HG02981 (cell line): ENCODE results near the gene AGAP1.

Experiments
- ATAC-seq: cut with Tn5 transposase; IDR thresholded peaks from one replicate; pipeline ENCODE4 v1.9.1; 2021; ENCODE audit warnings: mild to moderate bottlenecking, moderate library complexity; ENCODE audit not compliant: unreplicated experiment

Gene AGAP1

GRCh38 chr2:235831755-235832154 is 337.9 kb downstream of the AGAP1 start:
- no peak for ATAC-seq

DNA sequence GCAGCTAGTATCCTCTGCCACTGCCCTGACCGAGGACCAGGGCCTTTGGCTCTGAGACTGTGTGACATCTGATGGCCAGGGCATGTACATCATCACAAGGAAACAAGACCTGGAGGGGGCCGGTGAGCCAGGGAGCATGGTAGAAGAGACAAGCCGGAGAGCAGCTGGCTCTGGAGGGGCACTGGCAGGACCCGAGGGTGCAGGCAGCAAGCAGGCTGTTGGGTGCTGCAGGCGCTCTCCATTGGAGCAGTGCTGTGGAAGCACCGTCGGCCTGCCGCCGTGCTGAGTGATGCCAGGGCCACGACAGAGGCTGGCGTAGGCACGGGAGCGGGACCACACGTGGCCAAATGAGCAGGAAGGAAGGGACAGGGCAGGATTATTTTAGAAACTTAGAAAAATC is 339.1 kb downstream of the AGAP1 start:
- no peak for ATAC-seq

DNA sequence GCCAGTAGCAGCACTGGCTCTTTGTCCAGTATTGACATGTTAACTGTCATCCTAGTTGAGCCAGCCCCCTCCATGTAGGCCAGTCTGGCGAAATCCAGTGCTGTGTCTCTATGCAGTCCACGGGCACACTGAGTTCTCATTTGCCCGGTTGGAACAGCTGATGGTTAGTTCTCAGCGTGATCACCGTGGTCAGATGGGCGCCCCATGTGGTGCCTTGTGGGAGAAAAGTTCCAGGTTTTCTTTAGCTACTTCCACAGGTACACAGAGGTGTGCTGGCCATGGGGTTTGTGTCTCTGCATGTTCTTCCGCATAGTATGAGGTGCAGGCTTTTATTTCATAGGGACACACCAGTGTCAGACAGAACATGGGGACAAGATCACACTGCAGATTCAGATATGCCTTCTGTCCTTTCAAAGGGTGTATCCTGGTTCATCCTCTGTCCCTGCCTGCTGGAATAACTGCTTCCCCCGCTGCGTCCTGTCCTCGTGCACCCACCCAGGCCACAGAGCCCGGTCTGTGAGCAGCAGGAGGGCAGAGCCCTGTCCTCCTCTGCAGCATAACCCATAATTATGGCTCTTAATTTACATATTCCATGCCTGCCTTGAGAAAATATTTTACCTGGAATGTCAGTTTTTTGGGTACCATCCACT is 340.3 kb downstream of the AGAP1 start:
- no peak for ATAC-seq

- no peak for ATAC-seq
These were observed 340.9 kb downstream of the AGAP1 start for GRCh38 chr2:235834781-235835180.

DNA sequence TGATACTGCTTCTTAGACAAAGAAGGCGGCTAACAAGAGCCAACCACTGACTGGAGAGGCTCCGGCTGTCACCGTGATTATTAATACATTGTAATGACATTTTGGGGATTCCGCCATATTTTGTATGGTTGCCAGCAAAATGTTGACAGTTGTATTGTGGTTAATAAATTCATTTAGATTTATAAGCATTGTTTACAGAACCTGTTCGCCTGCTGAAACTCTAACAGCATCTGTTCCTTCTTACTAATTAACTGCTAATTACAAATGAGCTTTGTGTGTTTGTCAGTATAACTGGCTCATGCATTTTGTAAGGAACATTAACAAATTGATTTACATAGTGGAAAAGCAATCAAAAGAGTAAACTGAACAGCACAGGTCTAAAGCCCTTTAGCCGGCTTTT is 342.0 kb downstream of the AGAP1 start:
- no peak for ATAC-seq

GRCh38 chr2:235836491-235836911 is 342.7 kb downstream of the AGAP1 start:
- ATAC-seq: no peak

GRCh38 chr2:235839226-235839625 is 345.4 kb downstream of the AGAP1 start:
- no peak for ATAC-seq

DNA sequence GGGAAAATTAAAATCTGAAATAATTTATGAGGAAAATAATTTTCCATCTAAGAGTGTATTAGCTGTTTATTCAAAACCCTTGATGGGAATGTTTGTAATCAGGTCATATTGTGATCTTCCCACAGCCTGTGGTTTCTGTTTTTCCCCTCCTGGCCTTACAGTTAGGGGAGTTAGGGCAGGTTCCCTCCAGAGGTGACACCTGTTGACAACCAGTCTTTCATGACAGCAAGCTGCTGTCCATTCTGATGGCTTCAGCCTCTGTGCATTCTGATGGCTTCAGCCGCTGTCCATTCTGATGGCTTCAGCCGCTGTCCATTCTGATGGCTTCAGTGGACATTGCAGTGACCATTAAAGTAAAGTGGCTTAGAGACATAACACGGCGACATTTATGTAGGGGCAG is 346.1 kb downstream of the AGAP1 start:
- ATAC-seq: no peak

GRCh38 chr2:235841863-235842262 is 348.0 kb downstream of the AGAP1 start:
- no peak for ATAC-seq

DNA sequence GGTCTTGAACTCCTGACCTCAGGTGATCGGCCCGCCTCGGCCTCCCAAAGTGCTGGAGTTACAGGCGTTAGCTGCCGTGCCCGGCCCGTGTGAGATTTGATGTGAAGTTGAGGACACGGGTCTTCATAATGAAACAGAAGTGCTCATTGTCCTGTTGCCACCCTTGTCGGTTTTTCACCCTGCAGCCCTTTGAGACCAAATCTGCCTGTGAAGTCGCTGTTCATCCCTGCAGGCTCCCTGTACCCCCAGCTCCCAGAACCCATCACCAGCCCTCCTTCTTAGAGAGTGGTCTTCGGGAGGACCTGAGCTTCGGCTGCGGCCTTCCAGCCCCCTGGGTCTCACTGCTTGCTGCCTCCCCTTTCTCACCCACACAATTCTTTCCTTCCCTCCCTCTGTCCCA is 349.1 kb downstream of the AGAP1 start:
- no peak for ATAC-seq

- no peak for ATAC-seq
These were observed 349.9 kb downstream of the AGAP1 start for GRCh38 chr2:235843591-235844395.

- ATAC-seq: no peak
These were observed 350.7 kb downstream of the AGAP1 start for GRCh38 chr2:235844561-235844960.

GRCh38 chr2:235845245-235845644 is 351.4 kb downstream of the AGAP1 start:
- no peak for ATAC-seq

GRCh38 chr2:235847576-235847975 is 353.7 kb downstream of the AGAP1 start:
- ATAC-seq: no peak

DNA sequence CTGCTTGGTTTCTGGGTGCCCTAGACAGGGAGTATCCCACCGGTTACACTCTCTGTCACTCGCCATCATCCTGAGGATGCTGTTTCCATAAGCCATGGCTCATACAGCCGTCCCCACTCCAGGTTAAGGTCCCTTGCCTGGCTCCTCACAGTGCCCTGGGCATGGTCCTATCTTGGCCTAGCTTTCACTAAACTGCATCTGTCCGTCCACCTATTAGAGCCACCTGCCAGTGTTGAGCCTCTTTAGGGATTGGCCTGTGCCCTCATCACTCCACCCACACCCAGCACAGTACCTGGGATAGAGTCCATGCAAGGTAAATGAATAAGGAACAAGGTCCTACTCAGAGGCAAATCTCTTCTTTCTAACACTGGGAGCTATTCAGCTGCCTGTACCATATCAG is 354.2 kb downstream of the AGAP1 start:
- ATAC-seq: no peak

- ATAC-seq: no peak
These were observed 355.1 kb downstream of the AGAP1 start for GRCh38 chr2:235848946-235849345.

DNA sequence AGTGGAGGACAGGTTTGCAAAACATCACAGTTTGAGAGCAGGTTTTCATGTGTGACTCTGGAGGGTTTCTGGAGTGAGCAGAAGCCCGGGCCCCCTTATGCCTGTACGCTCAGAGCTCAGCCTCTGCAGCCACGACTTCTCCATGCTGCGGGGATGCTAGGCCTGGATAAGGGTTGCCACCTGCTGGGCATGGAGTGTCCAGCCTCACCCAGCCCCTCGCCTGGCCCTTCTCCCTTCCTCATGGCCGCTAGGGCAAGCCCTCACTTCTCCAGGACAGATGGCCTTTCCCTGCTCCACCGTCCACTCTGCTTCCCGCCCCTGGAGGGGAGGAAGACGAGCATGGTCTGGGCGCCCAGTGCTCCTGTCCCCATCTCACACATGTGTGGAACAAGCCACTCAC is 355.6 kb downstream of the AGAP1 start:
- no peak for ATAC-seq

- ATAC-seq: no peak
These were observed 356.4 kb downstream of the AGAP1 start for GRCh38 chr2:235850289-235850688.

DNA sequence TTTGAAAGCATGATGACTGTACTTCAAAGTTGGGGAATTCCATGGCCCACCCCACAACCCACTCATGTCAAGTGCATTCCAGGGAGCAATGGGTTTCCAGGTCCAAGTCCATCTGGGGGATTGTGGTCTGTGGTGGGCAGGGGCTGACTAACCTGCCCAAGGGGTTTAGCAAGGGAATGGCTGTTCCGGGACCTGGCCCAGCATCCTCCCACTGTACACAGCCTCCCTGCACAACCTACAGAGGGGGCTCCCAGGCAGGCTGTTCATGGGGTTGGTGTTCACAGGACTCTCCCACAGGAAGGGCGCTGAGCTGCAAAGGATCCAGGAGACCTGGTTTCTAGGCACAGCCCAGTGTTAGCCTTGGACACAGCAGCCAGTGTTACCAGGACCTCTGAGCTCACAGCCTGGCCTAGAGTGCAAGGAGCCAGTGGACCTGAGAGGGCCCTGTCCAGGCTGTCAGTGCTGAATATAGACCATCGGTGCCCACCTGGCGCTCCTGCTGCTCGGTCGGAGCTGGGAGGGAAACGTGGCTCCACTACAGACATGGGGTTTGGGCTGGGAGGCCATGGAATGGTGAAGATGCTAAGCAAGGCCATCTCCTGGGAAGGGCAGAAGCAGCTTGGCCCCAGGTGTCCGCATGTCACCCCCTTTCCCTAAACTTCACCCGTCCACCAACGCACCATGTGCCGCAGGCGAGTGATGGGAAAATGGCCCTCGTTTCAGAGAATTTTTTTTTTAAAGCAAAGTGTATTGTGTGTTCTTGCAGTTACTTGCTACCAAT is 357.1 kb downstream of the AGAP1 start:
- ATAC-seq: no peak

- ATAC-seq: no peak
These were observed 358.1 kb downstream of the AGAP1 start for GRCh38 chr2:235851828-235852525.

DNA sequence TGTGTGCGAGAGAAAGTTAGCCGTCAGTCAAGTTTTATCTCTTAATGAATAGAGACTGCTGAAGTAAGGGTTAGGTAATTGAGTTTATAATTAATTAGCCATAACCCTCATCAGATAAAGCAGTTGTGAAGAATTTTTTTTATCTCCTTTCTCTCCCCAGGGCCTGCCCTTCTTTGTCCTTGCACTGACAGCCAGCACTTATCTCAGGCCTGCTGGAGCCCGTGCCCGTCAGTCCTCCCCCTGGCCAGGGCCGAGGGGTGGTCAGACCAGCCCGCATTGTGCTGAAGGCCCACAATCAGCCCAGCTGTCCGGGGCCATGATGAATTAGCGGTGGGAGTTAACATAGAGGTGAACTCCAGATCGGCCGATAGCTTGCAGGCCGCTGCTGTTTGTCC is 358.7 kb downstream of the AGAP1 start:
- no peak for ATAC-seq
